GM12878 (cell line): ENCODE results near the gene CSPG5. TPM values are rescaled to one million over a fixed set of nuclear protein-coding genes. Genes with fewer than 3 reads are reported as not detected.

ENCODE experiments used
- IRF4 ChIP-seq: IDR thresholded peaks from 2 replicates; pipeline ENCODE4 v1.6.1; 2011; ENCODE audit warnings: low read depth, low read length
- NKRF ChIP-seq: fragments of 450-650 bp; conservative IDR thresholded peaks from 2 replicates; pipeline ENCODE4 v1.6.1; 2017; ENCODE audit warnings: mild to moderate bottlenecking, moderate library complexity
- PKNOX1 ChIP-seq: fragments of 450-650 bp; IDR thresholded peaks from 2 replicates; pipeline ENCODE4 v1.6.1; 2016; ENCODE audit warnings: mild to moderate bottlenecking
- PML ChIP-seq: IDR thresholded peaks from 2 replicates; pipeline ENCODE4 v1.6.1; 2012; ENCODE audit warnings: low read length, inconsistent platforms
- RAD51 ChIP-seq: fragments of 450-650 bp; IDR thresholded peaks from 2 replicates; pipeline ENCODE4 v1.6.1; 2016; ENCODE audit warnings: moderate library complexity, mild to moderate bottlenecking, inconsistent platforms
- YY1 ChIP-seq: IDR thresholded peaks from 2 replicates; pipeline ENCODE4 v1.6.1; 2011; ENCODE audit warnings: low read depth, mild to moderate bottlenecking, low read length
- ZBTB4 ChIP-seq: fragments of 450-650 bp; formaldehyde crosslinking; IDR thresholded peaks from 2 replicates; pipeline ENCODE4 v1.4.0; 2022; ENCODE audit warnings: mild to moderate bottlenecking, moderate library complexity
- ZNF24 ChIP-seq: fragments of 450-650 bp; IDR thresholded peaks from 2 replicates; pipeline ENCODE4 v1.6.1; 2017; ENCODE audit warnings: antibody characterized with exemption, mild to moderate bottlenecking
- ZNF384 ChIP-seq: IDR thresholded peaks from 2 replicates; pipeline ENCODE4 v1.6.1; 2012; ENCODE audit warnings: low read depth, mild to moderate bottlenecking, low read length, improper control_type of control experiment, borderline replicate concordance
- polyA plus RNA-seq, 11 experiments: library from polyadenylated mRNA; depleted of rRNA in 4 of 11; unstranded in 6 of 11; stranded (reverse) in 5 of 11; fragments of >200 nt; fragmentation: Nextera tagmentation in 4 of 11; fragmentation: Illumina TruSeq in 1 of 11; extraction: Ambion mirVana in 4 of 11; extraction: Trizol in 1 of 11; gene quantifications; 1 replicate in 1 of 11; 2 replicates in 10 of 11; pipeline versions ENCODE4 v1.2.1 to v1.2.3, GENCODE V29; 2011 to 2016; ENCODE audit warnings: inconsistent platforms in 2 of 11, missing spikeins in 2 of 11, low read depth in 1 of 11
- total RNA-seq, 4 experiments: library from RNA; depleted of rRNA in 3 of 4; stranded (reverse); fragments of >200 nt in 3 of 4; fragmentation: Illumina TruSeq in 1 of 4; extraction: Trizol in 1 of 4; gene quantifications; 2 replicates each; pipeline versions ENCODE4 v1.2.1 to v1.2.3, GENCODE V29; 2013 to 2021

CSPG5 gene
- total and polyA plus RNA-seq, 10 of the 15 experiments (the other 5 are each of a cell fraction or from before 2014, with no cell fraction given), result 0.08 to 0.17 TPM; not detected in 8

- peak; percentile 85 for TF ChIP-seq NKRF
- peak; percentile 95 for TF ChIP-seq YY1
- peak; percentile 98 for TF ChIP-seq PML
- TF ChIP-seq RAD51, result no peak
- TF ChIP-seq ZNF384, result no peak; the same call in 1 of the 2 replicates
- no peak for TF ChIP-seq ZBTB4 (CRISPR knock-in tag)
- TF ChIP-seq IRF4, result 0 out of 2 replicates have a peak, but pooled peaks have one; percentile 26
- no peak for TF ChIP-seq ZNF24
- peak; percentile 31; the same call in 1 of the 2 replicates for TF ChIP-seq PKNOX1
- TF ChIP-seq, all 136 proteins: peak for 57
Measured at GRCh38 chr3:47513125-47513929, 65.3 kb downstream of the CSPG5 start, which contains the start of gene ELP6 (continued).
